ENCODE results near the gene OLFML1. TPM values are rescaled to one million over a fixed set of nuclear protein-coding genes. Genes with fewer than 3 reads are reported as not detected.
"Not testable (repeated sequence)": the region's sequence is repeated elsewhere in the genome, so short reads cannot be mapped to it uniquely, and the experiment has no call there.

The OLFML1 gene
- total RNA-seq, 2 donors from 2014 or later, result not detected

- Mint-ChIP-seq H3K36me3 (ENCODE audit: low read depth) (peaks cover 5% of the 10 kb centered on the region), H3K4me1 (peaks cover 7% of the 10 kb centered on the region), H3K4me3 (no peak overlapping the region), H3K27me3 (peaks cover 23% of the 10 kb centered on the region), H3K27ac (no peak overlapping the region)
- H3K9me3 ChIP-seq (ENCODE audit: control insufficient read depth, low read length, poor library complexity, severe bottlenecking), result no peaks in the 10 kb centered on the region
- ATAC-seq (no peak), DNase-seq (no peak)
Observed at GRCh38 chr11:7506243-7506642, 20.9 kb downstream of the OLFML1 start.

GRCh38 chr11:7508087-7508486, 22.8 kb downstream of the OLFML1 start:
- Mint-ChIP-seq H3K4me1 (peaks cover 7% of the 10 kb centered on the region), H3K27ac (no peak overlapping the region)

GRCh38 chr11:7509966-7510365, 24.7 kb downstream of the OLFML1 start:
- DNase-seq (no peak), ATAC-seq (no peak)
- no peak overlapping the region for H3K4me3 Mint-ChIP-seq
- H3K9me3 ChIP-seq (ENCODE audit: control insufficient read depth, low read length, poor library complexity, severe bottlenecking), result no peaks in the 10 kb centered on the region
- H3K27me3 Mint-ChIP-seq, result peaks cover 23% of the 10 kb centered on the region
- no peak overlapping the region for H3K27ac Mint-ChIP-seq
- H3K4me1 Mint-ChIP-seq, result peaks cover 12% of the 10 kb centered on the region
- peaks cover 5% of the 10 kb centered on the region for H3K36me3 Mint-ChIP-seq (ENCODE audit: low read depth)

More at GRCh38 chr11:7508087-7508486, 22.8 kb downstream of the OLFML1 start:
- H3K9me3 ChIP-seq (ENCODE audit: control insufficient read depth, low read length, poor library complexity, severe bottlenecking), result no peaks in the 10 kb centered on the region
- peaks cover 23% of the 10 kb centered on the region for H3K27me3 Mint-ChIP-seq
- H3K4me3 Mint-ChIP-seq, result no peak overlapping the region
- H3K36me3 Mint-ChIP-seq (ENCODE audit: low read depth), result peaks cover 5% of the 10 kb centered on the region
- ATAC-seq (no peak), DNase-seq (no peak)

- H3K4me1 Mint-ChIP-seq, result peaks cover 23% of the 10 kb centered on the region
- DNase-seq (no peak), ATAC-seq (no peak)
- peak overlapping the region; percentile 67 for H3K27ac Mint-ChIP-seq
- H3K4me3 Mint-ChIP-seq, result no peak overlapping the region
- H3K36me3 Mint-ChIP-seq (ENCODE audit: low read depth), result peaks cover 2% of the 10 kb centered on the region
- no peaks in the 10 kb centered on the region for H3K9me3 ChIP-seq (ENCODE audit: control insufficient read depth, low read length, poor library complexity, severe bottlenecking)
- peaks cover 10% of the 10 kb centered on the region for H3K27me3 Mint-ChIP-seq
Observed at GRCh38 chr11:7511401-7511800, 26.1 kb downstream of the OLFML1 start.

GRCh38 chr11:7512525-7513233, 27.4 kb downstream of the OLFML1 start:
- H3K27ac Mint-ChIP-seq, result peak overlapping the region; percentile 91
- DNase-seq, result no peak
- peak; percentile 20 for ATAC-seq
- H3K27me3 Mint-ChIP-seq, result no peaks in the 10 kb centered on the region
- no peaks in the 10 kb centered on the region for H3K9me3 ChIP-seq (ENCODE audit: control insufficient read depth, low read length, poor library complexity, severe bottlenecking)
- peaks cover 30% of the 10 kb centered on the region for H3K4me1 Mint-ChIP-seq
- peaks cover 4% of the 10 kb centered on the region for H3K36me3 Mint-ChIP-seq (ENCODE audit: low read depth)
- peak overlapping the region; percentile 95 for H3K4me3 Mint-ChIP-seq

- H3K4me1 Mint-ChIP-seq, result peaks cover 31% of the 10 kb centered on the region
- H3K9me3 ChIP-seq (ENCODE audit: control insufficient read depth, low read length, poor library complexity, severe bottlenecking), result no peaks in the 10 kb centered on the region
- peak within 1 kb of the TSS; percentile 95 for H3K4me3 Mint-ChIP-seq
- peak; percentile 79 to 84 (median 82) for DNase-seq
- peak within 1 kb of the TSS; percentile 91 for H3K27ac Mint-ChIP-seq
- H3K27me3 Mint-ChIP-seq, result no peaks in the 10 kb centered on the region
- peaks cover 4% of the 10 kb centered on the region for H3K36me3 Mint-ChIP-seq (ENCODE audit: low read depth)
- peak; percentile 91 for ATAC-seq
Observed at GRCh38 chr11:7513234-7514098, 28.2 kb downstream of the OLFML1 start, which contains the start of gene PPFIBP2. Gene PPFIBP2, plus strand, starts transcription at chr11:7513999. Its CDS starts 35,477 bp downstream, at chr11:7549476.

GRCh38 chr11:7514099-7514591, 28.8 kb downstream of the OLFML1 start:
- no peaks in the 10 kb centered on the region for H3K9me3 ChIP-seq (ENCODE audit: control insufficient read depth, low read length, poor library complexity, severe bottlenecking)
- DNase-seq, result peak in 1 of 3 donors; percentile 14
- ATAC-seq, result peak; percentile 14
- Mint-ChIP-seq H3K27ac (peak overlapping the region; percentile 84), H3K4me1 (peaks cover 38% of the 10 kb centered on the region), H3K4me3 (peak overlapping the region; percentile 95), H3K27me3 (no peaks in the 10 kb centered on the region), H3K36me3 (ENCODE audit: low read depth) (peaks cover 4% of the 10 kb centered on the region)

- H3K4me3 Mint-ChIP-seq, result peak overlapping the region; percentile 95
- ATAC-seq (no peak), DNase-seq (no peak)
- H3K36me3 Mint-ChIP-seq (ENCODE audit: low read depth), result peaks cover 4% of the 10 kb centered on the region
- H3K9me3 ChIP-seq (ENCODE audit: control insufficient read depth, low read length, poor library complexity, severe bottlenecking), result no peaks in the 10 kb centered on the region
- H3K27ac Mint-ChIP-seq, result peak overlapping the region; percentile 84
- peaks cover 38% of the 10 kb centered on the region for H3K4me1 Mint-ChIP-seq
- H3K27me3 Mint-ChIP-seq, result no peaks in the 10 kb centered on the region
Observed at GRCh38 chr11:7515447-7515886, 30.2 kb downstream of the OLFML1 start.

- H3K27ac Mint-ChIP-seq, result peak overlapping the region; percentile 84
- H3K4me1 Mint-ChIP-seq, result peaks cover 38% of the 10 kb centered on the region
- H3K36me3 Mint-ChIP-seq (ENCODE audit: low read depth), result peaks cover 4% of the 10 kb centered on the region
- no peaks in the 10 kb centered on the region for H3K27me3 Mint-ChIP-seq
- ATAC-seq (no peak), DNase-seq (no peak)
- H3K4me3 Mint-ChIP-seq, result peak overlapping the region; percentile 75
- no peaks in the 10 kb centered on the region for H3K9me3 ChIP-seq (ENCODE audit: control insufficient read depth, low read length, poor library complexity, severe bottlenecking)
Observed at GRCh38 chr11:7516475-7516874, 31.2 kb downstream of the OLFML1 start.

- H3K4me1 Mint-ChIP-seq, result peaks cover 38% of the 10 kb centered on the region
- not testable (repeated sequence) for H3K9me3 ChIP-seq (ENCODE audit: control insufficient read depth, low read length, poor library complexity, severe bottlenecking); DNase-seq; H3K36me3 Mint-ChIP-seq (ENCODE audit: low read depth); H3K27me3 Mint-ChIP-seq; H3K27ac Mint-ChIP-seq; ATAC-seq; H3K4me3 Mint-ChIP-seq
Observed at GRCh38 chr11:7517743-7518142, 32.4 kb downstream of the OLFML1 start.

- ATAC-seq (no peak), DNase-seq (no peak)
- H3K4me3 Mint-ChIP-seq, result peak overlapping the region; percentile 3
- no peak overlapping the region for H3K27ac Mint-ChIP-seq
- no peaks in the 10 kb centered on the region for H3K27me3 Mint-ChIP-seq
- H3K4me1 Mint-ChIP-seq, result peaks cover 45% of the 10 kb centered on the region
- H3K36me3 Mint-ChIP-seq (ENCODE audit: low read depth), result peaks cover 4% of the 10 kb centered on the region
- no peaks in the 10 kb centered on the region for H3K9me3 ChIP-seq (ENCODE audit: control insufficient read depth, low read length, poor library complexity, severe bottlenecking)
Observed at GRCh38 chr11:7518811-7519562, 33.7 kb downstream of the OLFML1 start.

GRCh38 chr11:7520011-7520942, 35.0 kb downstream of the OLFML1 start:
- Mint-ChIP-seq H3K36me3 (ENCODE audit: low read depth) (peaks cover 4% of the 10 kb centered on the region), H3K4me3 (peak overlapping the region; percentile 13), H3K4me1 (peaks cover 49% of the 10 kb centered on the region), H3K27me3 (no peaks in the 10 kb centered on the region), H3K27ac (no peak overlapping the region)
- ATAC-seq, result peak; percentile 30
- H3K9me3 ChIP-seq (ENCODE audit: control insufficient read depth, low read length, poor library complexity, severe bottlenecking), result no peaks in the 10 kb centered on the region
- no peak for DNase-seq

Data from T-helper 17 cell (primary cell).